ENCODE measurements around the gene PLD4.
"Not testable (repeated sequence)": the region's sequence is repeated elsewhere in the genome, so short reads cannot be mapped to it uniquely, and the experiment has no call there.

- TF ChIP-seq CTCF, POLR2A (IDR thresholded peaks at IDR 0.05): not testable (repeated sequence)
Measured at GRCh38 chr14:104904650-104905578, 19.8 kb upstream of the PLD4 start.
